ENCODE results near the gene ZNF138. TPM values are rescaled to one million over a fixed set of nuclear protein-coding genes. Genes with fewer than 3 reads are reported as not detected.

The ZNF138 gene
- total RNA-seq, 1 experiment from 2014 or later, result 25.6 TPM

GRCh38 chr7:64811767-64812166, 17.5 kb downstream of the ZNF138 start:
- H3K14ac ChIP-seq (ENCODE audit: insufficient read depth, low read length), result no peak overlapping the region
- H3K9ac ChIP-seq (ENCODE audit: extremely low read depth, insufficient read length, low read length), result no peak overlapping the region
- no peak overlapping the region for H3K18ac ChIP-seq (ENCODE audit: insufficient read length, low read depth, low read length)
- peaks cover 13% of the 10 kb centered on the region for H3K9me3 ChIP-seq (ENCODE audit: control insufficient read depth, low read depth, low read length)
- H4K20me1 ChIP-seq (ENCODE audit: control insufficient read depth, insufficient read depth, insufficient read length), result no peaks in the 10 kb centered on the region
- peaks cover 6% of the 10 kb centered on the region for H3K79me1 ChIP-seq (ENCODE audit: insufficient read depth, low read depth, low read length, poor library complexity, severe bottlenecking)
- no peak overlapping the region for H3T11ph ChIP-seq (ENCODE audit: low read length)
- H3K36me3 Mint-ChIP-seq (ENCODE audit: insufficient read depth in 1 of 3, low read depth in 3 of 3), result peaks cover 52 to 66% (median 52%) of the 10 kb centered on the region in 3 experiments
- DNase-seq, result no peak
- no peak overlapping the region for H2AK5ac ChIP-seq (ENCODE audit: insufficient read length, low read length)
- H3K4me1 Mint-ChIP-seq, result no peaks in the 10 kb centered on the region
- H2BK20ac ChIP-seq (ENCODE audit: low read depth, low read length, poor library complexity, severe bottlenecking), result no peak overlapping the region
- H4K91ac ChIP-seq (ENCODE audit: insufficient read length, low read depth, low read length), result no peak overlapping the region
- peaks cover 19 to 21% of the 10 kb centered on the region in 2 experiments for H3K9me3 Mint-ChIP-seq
- no peak overlapping the region for H3K27ac ChIP-seq (ENCODE audit: insufficient read length, low read depth, low read length)
- H2BK5ac ChIP-seq (ENCODE audit: insufficient read length, low read length), result no peak overlapping the region
- no peak overlapping the region for H2BK120ac ChIP-seq (ENCODE audit: low read depth, low read length, poor library complexity, severe bottlenecking)
- H4K8ac ChIP-seq (replicated peaks; ENCODE audit: insufficient read length, low read depth, low read length), result no peak overlapping the region
- TF ChIP-seq CTCF (conservative IDR thresholded peaks at IDR 0.05), result no peak
- H2AFZ ChIP-seq (ENCODE audit: low read length), result no peak overlapping the region
- H3K4me2 ChIP-seq (ENCODE audit: insufficient read depth, insufficient read length, low read length), result no peak overlapping the region
- no peaks in the 10 kb centered on the region for H3K27me3 Mint-ChIP-seq (ENCODE audit: low read depth)
- H3K4me3 Mint-ChIP-seq, result no peak overlapping the region
- H3K4me1 ChIP-seq (ENCODE audit: insufficient read depth, low read length), result no peaks in the 10 kb centered on the region
- no peaks in the 10 kb centered on the region for H3K23me2 ChIP-seq (ENCODE audit: insufficient read length, low read depth, low read length, poor library complexity, severe bottlenecking)
- no peak overlapping the region for H4K5ac ChIP-seq (ENCODE audit: insufficient read length, low read depth, low read length)
- H2BK12ac ChIP-seq (ENCODE audit: insufficient read length, low read depth, low read length), result no peak overlapping the region
- H3K56ac ChIP-seq (ENCODE audit: insufficient read length, low read depth, low read length), result no peak overlapping the region
- no peak overlapping the region for H3K23ac ChIP-seq (ENCODE audit: insufficient read length, low read depth, low read length)
- no peak overlapping the region for H3K4ac ChIP-seq (ENCODE audit: low read depth, low read length)
- no peak overlapping the region for H3K27ac Mint-ChIP-seq
- no peak overlapping the region for H2BK15ac ChIP-seq (ENCODE audit: low read depth, low read length)
- no peaks in the 10 kb centered on the region for H3K27me3 ChIP-seq (ENCODE audit: insufficient read depth, low read length)
- H3K79me2 ChIP-seq (ENCODE audit: insufficient read depth, low read length), result no peaks in the 10 kb centered on the region; the same call in 1 of the 2 replicates

Measured in H9 (cell line).